HCT116 (cell line): Measurements from ENCODE around the gene ATP8A2. TPM values are rescaled to one million over a fixed set of nuclear protein-coding genes. Genes with fewer than 3 reads are reported as not detected.

Experiments used
- ATAC-seq: fragments of 200-7000 bp; cut with Tn5 transposase; 2 replicates; pipeline ENCODE4 v1.9.1; 2020; ENCODE audit warnings: mild to moderate bottlenecking, moderate library complexity
- BruUV-seq: library from RNA; stranded (reverse); fragments of 400-500 nt; replicated peaks from 2 replicates; lab custom pipeline; 2021; lab: Mats Ljungman, UMichigan
- CTCF ChIA-PET: fragments of 300-600 bp; sonication (Branson Sonifier 250); formaldehyde crosslinking; loops from one replicate; lab custom pipeline; 2021; ENCODE audit warnings: antibody characterized with exemption; lab: Charles Lee
- POLR2A ChIA-PET: fragments of 300-600, 350-600 bp; sonication (Branson Sonifier 250); formaldehyde crosslinking; loops from one replicate; lab custom pipeline; 2021; ENCODE audit warnings: antibody characterized with exemption; lab: Charles Lee
- RAD21 ChIA-PET, 2 experiments: fragments of 300-600 bp; sonication (Branson Sonifier 250); formaldehyde crosslinking; loops; one replicate each; lab custom pipeline; 2023; ENCODE audit warnings: low total read pairs in 2 of 2; ENCODE audit not compliant: uncharacterized antibody in 2 of 2, unreplicated experiment in 2 of 2, low non-redundant PET in 1 of 2; lab: Charles Lee
- DNase-seq: peaks from one replicate; pipeline ENCODE4 v3.0.0-alpha.2; 2010; ENCODE audit warnings: low read depth, low spot score
- H2AFZ ChIP-seq: fragments of 200-600 bp; shearing (Covaris generic), sonication (generic); 2 replicates; pipeline ENCODE4 v1.6.1; 2017; ENCODE audit warnings: low read depth, mixed run types, mixed read lengths, antibody characterized with exemption, low read length; ENCODE audit not compliant: poor library complexity, severe bottlenecking
- H3K27ac ChIP-seq: 2 replicates; pipeline ENCODE4 v1.5.1; 2012; ENCODE audit warnings: low read depth, low read length
- H3K27me3 ChIP-seq: fragments of 200-600 bp; sonication (generic); 2 replicates; pipeline ENCODE4 v1.6.1; 2016; ENCODE audit warnings: mixed run types, low read length, mixed read lengths; ENCODE audit not compliant: insufficient read depth
- H3K36me3 ChIP-seq, 2 experiments: fragments of 200-500 bp in 1 of 2; fragments of 200-600 bp in 1 of 2; sonication (Bioruptor generic) in 1 of 2; sonication (generic) in 1 of 2; 2 replicates each; pipeline versions ENCODE4 v1.5.1 to v1.6.1; 2014 to 2016; ENCODE audit warnings: low read length in 2 of 2, inconsistent platforms in 1 of 2, mixed read lengths in 1 of 2, mixed run types in 1 of 2; ENCODE audit not compliant: insufficient read depth in 2 of 2, control insufficient read depth in 1 of 2
- H3K4me1 ChIP-seq, 2 experiments: fragments of 200-600 bp in 1 of 2; sonication (generic) in 1 of 2; 2 replicates each; pipeline versions ENCODE4 v1.5.1 to v1.6.1; 2012 to 2017; ENCODE audit warnings: low read length in 2 of 2, inconsistent platforms in 1 of 2, mild to moderate bottlenecking in 1 of 2, mixed read lengths in 1 of 2, mixed run types in 1 of 2, moderate library complexity in 1 of 2; ENCODE audit not compliant: insufficient read depth in 2 of 2, control insufficient read depth in 1 of 2
- H3K4me2 ChIP-seq: fragments of 200-600 bp; sonication (generic); 2 replicates; pipeline ENCODE4 v1.6.1; 2017; ENCODE audit warnings: mixed run types, low read length, mixed read lengths
- H3K4me3 ChIP-seq, 2 experiments: fragments of 200-600 bp in 1 of 2; sonication (generic) in 1 of 2; replicated peaks in 1 of 2; 2 replicates each; pipeline ENCODE4 v1.5.1; 2011 to 2016; ENCODE audit warnings: low read length in 2 of 2, control low read depth in 1 of 2, low read depth in 1 of 2, mild to moderate bottlenecking in 1 of 2, mixed read lengths in 1 of 2, mixed run types in 1 of 2
- H3K79me2 ChIP-seq: fragments of 200-600 bp; sonication (generic); 2 replicates; pipeline ENCODE4 v1.6.1; 2017; ENCODE audit warnings: mild to moderate bottlenecking, mixed run types, low read length, moderate library complexity, mixed read lengths; ENCODE audit not compliant: insufficient read depth
- H3K9ac ChIP-seq: fragments of 200-600 bp; sonication (generic); 2 replicates; pipeline ENCODE4 v1.6.1; 2016; ENCODE audit warnings: low read length, mixed read lengths
- H3K9me2 ChIP-seq: fragments of 200-600 bp; sonication (generic), shearing (Covaris generic); 2 replicates; pipeline ENCODE4 v1.6.1; 2017; ENCODE audit warnings: mixed run types, mild to moderate bottlenecking, moderate library complexity; ENCODE audit not compliant: insufficient read depth
- H3K9me3 ChIP-seq, 2 experiments: fragments of 200-500 bp in 1 of 2; fragments of 200-600 bp in 1 of 2; sonication (Bioruptor generic) in 1 of 2; sonication (generic) in 1 of 2; 2 replicates each; pipeline ENCODE4 v1.6.1; 2014 to 2017; ENCODE audit warnings: low read length in 2 of 2, mixed read lengths in 2 of 2, inconsistent platforms in 1 of 2, low read depth in 1 of 2, mild to moderate bottlenecking in 1 of 2, mixed run types in 1 of 2, moderate library complexity in 1 of 2; ENCODE audit not compliant: control insufficient read depth in 1 of 2, insufficient read depth in 1 of 2
- H4K20me1 ChIP-seq: fragments of 200-600 bp; sonication (generic), shearing (Covaris generic); 2 replicates; pipeline ENCODE4 v1.6.1; 2017; ENCODE audit warnings: mixed run types, mild to moderate bottlenecking, moderate library complexity; ENCODE audit not compliant: insufficient read depth
- CBX3 ChIP-seq: IDR thresholded peaks from 2 replicates; pipeline ENCODE4 v1.6.1; 2012; ENCODE audit warnings: low read depth
- CEBPB ChIP-seq: IDR thresholded peaks from 2 replicates; pipeline ENCODE4 v1.6.1; 2012; ENCODE audit warnings: low read depth
- ELF1 ChIP-seq: IDR thresholded peaks from 2 replicates; pipeline ENCODE4 v1.6.1; 2012; ENCODE audit warnings: low read depth, borderline replicate concordance
- EZH2 ChIP-seq: fragments of 200-600 bp; sonication (generic); IDR thresholded peaks from 2 replicates; pipeline ENCODE4 v1.6.1; 2017; ENCODE audit warnings: antibody characterized with exemption, mixed run types
- EZH2phosphoT487 ChIP-seq: fragments of 200-600 bp; IDR thresholded peaks from 2 replicates; pipeline ENCODE4 v1.6.1; 2018; ENCODE audit warnings: antibody characterized with exemption, borderline replicate concordance
- FOSL1 ChIP-seq: IDR thresholded peaks from 2 replicates; pipeline ENCODE4 v1.6.1; 2012; ENCODE audit warnings: low read depth
- JUND ChIP-seq: IDR thresholded peaks from 2 replicates; pipeline ENCODE4 v1.6.1; 2012
- POLR2A ChIP-seq: IDR thresholded peaks from 2 replicates; pipeline ENCODE4 v1.7.0; 2011; ENCODE audit warnings: borderline replicate concordance; ENCODE audit not compliant: insufficient read depth, insufficient read length; ENCODE audit errors: extremely low read depth
- POLR2AphosphoS5 ChIP-seq: IDR thresholded peaks from 2 replicates; pipeline ENCODE4 v1.6.1; 2011; ENCODE audit warnings: mild to moderate bottlenecking, low read depth, low read length, moderate library complexity
- RAD21 ChIP-seq: IDR thresholded peaks from 2 replicates; pipeline ENCODE4 v1.6.1; 2012; ENCODE audit warnings: low read depth, mild to moderate bottlenecking
- SIN3A ChIP-seq: IDR thresholded peaks from 2 replicates; pipeline ENCODE4 v1.6.1; 2012; ENCODE audit warnings: low read depth
- SP1 ChIP-seq: IDR thresholded peaks from 2 replicates; pipeline ENCODE4 v1.6.1; 2012; ENCODE audit warnings: low read depth
- ZFX ChIP-seq: fragments of 450-650 bp; IDR thresholded peaks from 2 replicates; pipeline ENCODE4 v1.6.1; 2017
- ZNF274 ChIP-seq: fragments of 200-500 bp; sonication (Bioruptor generic); IDR thresholded peaks from 2 replicates; pipeline ENCODE4 v1.6.1; 2014; ENCODE audit warnings: mild to moderate bottlenecking, low read depth, low read length, inconsistent platforms
- intact Hi-C: fragments of 100-400 bp; cut with micrococcal nuclease; formaldehyde crosslinking; loops from 2 replicates; pipeline ENCODE4 v1.10.0; 2022
- total RNA-seq: library from RNA; stranded (reverse); gene quantifications from one replicate; pipeline ENCODE4 v1.2.1, GENCODE V29; 2021; ENCODE audit not compliant: unreplicated experiment
- TF ChIP-seq, protein P1 (sequence below): IDR thresholded peaks from 2 replicates; pipeline ENCODE4 v1.6.1; 2012
- TF ChIP-seq, protein P2 (sequence below): IDR thresholded peaks from 2 replicates; pipeline ENCODE4 v1.6.1; 2012; ENCODE audit warnings: low read depth
- TF ChIP-seq, protein P3 (sequence below): IDR thresholded peaks from 2 replicates; pipeline ENCODE4 v1.6.1; 2011; ENCODE audit warnings: mild to moderate bottlenecking, low read length, moderate library complexity; ENCODE audit not compliant: insufficient replicate concordance; ENCODE audit errors: extremely low read depth

Gene ATP8A2
- total RNA-seq, 1 experiment from 2014 or later = not detected

DNA sequence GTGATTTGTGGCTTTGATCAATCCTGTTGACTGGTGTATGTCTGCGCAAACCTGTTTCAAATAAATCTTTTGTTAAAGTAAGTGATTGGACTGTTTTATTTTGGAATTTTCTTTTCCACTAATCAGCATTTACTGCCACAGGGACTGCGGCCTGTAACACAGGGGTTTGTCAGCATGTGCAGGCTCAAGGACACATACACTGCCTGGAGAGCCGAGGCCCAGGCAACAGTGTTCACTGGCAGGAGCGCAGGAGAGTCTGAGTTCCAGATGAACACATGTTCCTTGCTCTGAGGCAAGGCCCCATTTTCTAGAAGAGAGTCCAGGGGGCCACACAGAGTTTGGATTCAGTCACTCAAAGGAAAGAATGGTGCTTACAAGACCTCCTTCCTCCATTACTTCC, 654.0 kb downstream of the ATP8A2 start:
- Histone ChIP-seq H3K27me3 (peaks cover 23% of the 10 kb centered on the region), H4K20me1 (no peaks in the 10 kb centered on the region), H3K36me3 (no peaks in the 10 kb centered on the region), H3K9me2 (no peaks in the 10 kb centered on the region), H3K79me2 (no peaks in the 10 kb centered on the region), H3K27ac (no peak overlapping the region), H2AFZ (no peak overlapping the region), H3K4me2 (no peak overlapping the region), H3K4me3 (no peak overlapping the region), H3K9me3 (no peaks in the 10 kb centered on the region), H3K9ac (no peak overlapping the region), H3K4me1 (no peaks in the 10 kb centered on the region)
- ChIA-PET RAD21 (no interaction called here), POLR2A (no interaction called here), CTCF (no interaction called here)
- no peak for TF ChIP-seq POLR2AphosphoS5
- TF ChIP-seq FOSL1 = no peak
- TF ChIP-seq ZNF274 = no peak
- TF ChIP-seq SIN3A = no peak
- TF ChIP-seq EZH2 = no peak
- no peak for TF ChIP-seq POLR2A
- TF ChIP-seq, protein P1, sequence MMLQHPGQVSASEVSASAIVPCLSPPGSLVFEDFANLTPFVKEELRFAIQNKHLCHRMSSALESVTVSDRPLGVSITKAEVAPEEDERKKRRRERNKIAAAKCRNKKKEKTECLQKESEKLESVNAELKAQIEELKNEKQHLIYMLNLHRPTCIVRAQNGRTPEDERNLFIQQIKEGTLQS = no peak
- no peak for TF ChIP-seq CEBPB
- TF ChIP-seq JUND = no peak
- intact Hi-C loops = no loop called here
- no peak for DNase-seq
- BruUV-seq = no TSS peak
- ATAC-seq = no peak

DNA sequence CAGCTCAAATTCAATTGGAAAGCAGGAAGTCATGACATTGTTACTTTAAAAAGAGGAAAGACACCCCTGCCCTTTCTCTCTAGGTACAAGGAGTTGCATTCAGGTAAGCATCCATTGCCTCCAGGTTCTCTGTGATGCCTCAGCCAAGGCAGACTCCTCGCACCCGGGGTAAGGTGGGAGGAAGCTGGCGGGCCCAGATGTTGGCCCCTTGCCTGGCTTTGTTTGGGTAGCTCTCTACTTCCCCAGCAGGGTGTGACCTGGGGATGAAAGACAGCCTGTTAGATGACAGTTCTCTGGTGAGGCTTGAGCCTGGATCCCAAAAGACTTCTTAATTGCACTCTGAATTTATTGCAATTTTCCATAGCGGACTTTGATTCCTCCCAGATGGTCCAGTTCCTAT, 654.4 kb downstream of the ATP8A2 start:
- H2AFZ ChIP-seq = no peak overlapping the region
- H3K27ac ChIP-seq = no peak overlapping the region
- intact Hi-C loops = no loop called here
- no peak overlapping the region for H3K4me2 ChIP-seq
- peaks cover 23% of the 10 kb centered on the region for H3K27me3 ChIP-seq
- no peaks in the 10 kb centered on the region for H3K9me2 ChIP-seq
- no TSS peak for BruUV-seq
- ChIA-PET RAD21 (no interaction called here), CTCF (no interaction called here), POLR2A (no interaction called here)
- H3K79me2 ChIP-seq = no peaks in the 10 kb centered on the region
- no peaks in the 10 kb centered on the region for H3K36me3 ChIP-seq
- DNase-seq (no peak), ATAC-seq (no peak)
- H3K9ac ChIP-seq = no peak overlapping the region
- no peak overlapping the region for H3K4me3 ChIP-seq
- no peaks in the 10 kb centered on the region for H3K4me1 ChIP-seq
- no peaks in the 10 kb centered on the region for H3K9me3 ChIP-seq
- H4K20me1 ChIP-seq = no peaks in the 10 kb centered on the region
- TF ChIP-seq, protein P1 = no peak
- TF ChIP-seq CBX3 (no peak), SP1 (no peak), POLR2A (no peak), POLR2AphosphoS5 (no peak), CEBPB (no peak), RAD21 (no peak), ZFX (no peak), EZH2phosphoT487 (no peak), ELF1 (no peak), ZNF274 (no peak), FOSL1 (no peak)
- TF ChIP-seq, protein P2, sequence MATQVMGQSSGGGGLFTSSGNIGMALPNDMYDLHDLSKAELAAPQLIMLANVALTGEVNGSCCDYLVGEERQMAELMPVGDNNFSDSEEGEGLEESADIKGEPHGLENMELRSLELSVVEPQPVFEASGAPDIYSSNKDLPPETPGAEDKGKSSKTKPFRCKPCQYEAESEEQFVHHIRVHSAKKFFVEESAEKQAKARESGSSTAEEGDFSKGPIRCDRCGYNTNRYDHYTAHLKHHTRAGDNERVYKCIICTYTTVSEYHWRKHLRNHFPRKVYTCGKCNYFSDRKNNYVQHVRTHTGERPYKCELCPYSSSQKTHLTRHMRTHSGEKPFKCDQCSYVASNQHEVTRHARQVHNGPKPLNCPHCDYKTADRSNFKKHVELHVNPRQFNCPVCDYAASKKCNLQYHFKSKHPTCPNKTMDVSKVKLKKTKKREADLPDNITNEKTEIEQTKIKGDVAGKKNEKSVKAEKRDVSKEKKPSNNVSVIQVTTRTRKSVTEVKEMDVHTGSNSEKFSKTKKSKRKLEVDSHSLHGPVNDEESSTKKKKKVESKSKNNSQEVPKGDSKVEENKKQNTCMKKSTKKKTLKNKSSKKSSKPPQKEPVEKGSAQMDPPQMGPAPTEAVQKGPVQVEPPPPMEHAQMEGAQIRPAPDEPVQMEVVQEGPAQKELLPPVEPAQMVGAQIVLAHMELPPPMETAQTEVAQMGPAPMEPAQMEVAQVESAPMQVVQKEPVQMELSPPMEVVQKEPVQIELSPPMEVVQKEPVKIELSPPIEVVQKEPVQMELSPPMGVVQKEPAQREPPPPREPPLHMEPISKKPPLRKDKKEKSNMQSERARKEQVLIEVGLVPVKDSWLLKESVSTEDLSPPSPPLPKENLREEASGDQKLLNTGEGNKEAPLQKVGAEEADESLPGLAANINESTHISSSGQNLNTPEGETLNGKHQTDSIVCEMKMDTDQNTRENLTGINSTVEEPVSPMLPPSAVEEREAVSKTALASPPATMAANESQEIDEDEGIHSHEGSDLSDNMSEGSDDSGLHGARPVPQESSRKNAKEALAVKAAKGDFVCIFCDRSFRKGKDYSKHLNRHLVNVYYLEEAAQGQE = no peak
- TF ChIP-seq, protein P3, sequence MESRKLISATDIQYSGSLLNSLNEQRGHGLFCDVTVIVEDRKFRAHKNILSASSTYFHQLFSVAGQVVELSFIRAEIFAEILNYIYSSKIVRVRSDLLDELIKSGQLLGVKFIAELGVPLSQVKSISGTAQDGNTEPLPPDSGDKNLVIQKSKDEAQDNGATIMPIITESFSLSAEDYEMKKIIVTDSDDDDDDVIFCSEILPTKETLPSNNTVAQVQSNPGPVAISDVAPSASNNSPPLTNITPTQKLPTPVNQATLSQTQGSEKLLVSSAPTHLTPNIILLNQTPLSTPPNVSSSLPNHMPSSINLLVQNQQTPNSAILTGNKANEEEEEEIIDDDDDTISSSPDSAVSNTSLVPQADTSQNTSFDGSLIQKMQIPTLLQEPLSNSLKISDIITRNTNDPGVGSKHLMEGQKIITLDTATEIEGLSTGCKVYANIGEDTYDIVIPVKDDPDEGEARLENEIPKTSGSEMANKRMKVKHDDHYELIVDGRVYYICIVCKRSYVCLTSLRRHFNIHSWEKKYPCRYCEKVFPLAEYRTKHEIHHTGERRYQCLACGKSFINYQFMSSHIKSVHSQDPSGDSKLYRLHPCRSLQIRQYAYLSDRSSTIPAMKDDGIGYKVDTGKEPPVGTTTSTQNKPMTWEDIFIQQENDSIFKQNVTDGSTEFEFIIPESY = no peak
